ENCODE measurements around the gene DOC2B.

The DOC2B gene

GRCh38 chr17:162689-163088 lies 18.8 kb downstream of the DOC2B start:
- no peak for DNase-seq (ENCODE audit: low read depth)

GRCh38 chr17:161481-161880 lies 20.0 kb downstream of the DOC2B start:
- no peak for DNase-seq (ENCODE audit: low read depth)

GRCh38 chr17:160336-160735 lies 21.1 kb downstream of the DOC2B start:
- DNase-seq (ENCODE audit: low read depth) = no peak

GRCh38 chr17:159609-160008 lies 21.8 kb downstream of the DOC2B start:
- DNase-seq (ENCODE audit: low read depth) = no peak

- DNase-seq (ENCODE audit: low read depth) = no peak
Measured at GRCh38 chr17:158379-158778, 23.1 kb downstream of the DOC2B start.

- no peak for DNase-seq (ENCODE audit: low read depth)
Measured at GRCh38 chr17:157901-158300, 23.5 kb downstream of the DOC2B start.

- no peak for DNase-seq (ENCODE audit: low read depth)
Measured at GRCh38 chr17:156946-157345, 24.5 kb downstream of the DOC2B start.

- DNase-seq (ENCODE audit: low read depth) = no peak
Measured at GRCh38 chr17:156094-156621, 25.3 kb downstream of the DOC2B start.

- no peak for DNase-seq (ENCODE audit: low read depth)
Measured at GRCh38 chr17:155576-155975, 25.9 kb downstream of the DOC2B start.

- DNase-seq (ENCODE audit: low read depth) = no peak
Measured at GRCh38 chr17:153851-154250, 27.6 kb downstream of the DOC2B start.

- no peak for DNase-seq (ENCODE audit: low read depth)
Measured at GRCh38 chr17:152860-153420, 28.5 kb downstream of the DOC2B start.

- DNase-seq (ENCODE audit: low read depth) = no peak
Measured at GRCh38 chr17:151886-152859, 29.3 kb downstream of the DOC2B start.

- DNase-seq (ENCODE audit: low read depth) = no peak
Measured at GRCh38 chr17:151004-151403, 30.4 kb downstream of the DOC2B start.

- DNase-seq (ENCODE audit: low read depth) = no peak
Measured at GRCh38 chr17:149897-150584, 31.4 kb downstream of the DOC2B start.

GRCh38 chr17:149231-149630 lies 32.2 kb downstream of the DOC2B start:
- DNase-seq (ENCODE audit: low read depth) = no peak

- no peak for DNase-seq (ENCODE audit: low read depth)
Measured at GRCh38 chr17:148757-149156, 32.7 kb downstream of the DOC2B start.

GRCh38 chr17:147796-148740 lies 33.4 kb downstream of the DOC2B start:
- DNase-seq (ENCODE audit: low read depth) = no peak

GRCh38 chr17:146983-147761 lies 34.3 kb downstream of the DOC2B start:
- no peak for DNase-seq (ENCODE audit: low read depth)

GRCh38 chr17:146546-146945 lies 34.9 kb downstream of the DOC2B start:
- no peak for DNase-seq (ENCODE audit: low read depth)

- no peak for DNase-seq (ENCODE audit: low read depth)
Measured at GRCh38 chr17:145671-146541, 35.5 kb downstream of the DOC2B start.
